Calu3 (cell line): Measurements from ENCODE around the gene SHLD1. TPM values are rescaled to one million over a fixed set of nuclear protein-coding genes. Genes with fewer than 3 reads are reported as not detected.

ENCODE experiments used
- BruUV-seq: library from RNA; stranded (reverse); fragments of 400-500 nt; replicated peaks from 2 replicates; lab custom pipeline; 2021; lab: Mats Ljungman, UMichigan
- CTCF ChIA-PET: fragments of 300-600 bp; sonication (Branson Sonifier 250); formaldehyde crosslinking; loops from one replicate; lab custom pipeline; 2022; ENCODE audit warnings: antibody characterized with exemption; lab: Charles Lee
- DNase-seq: peaks from one replicate; pipeline ENCODE4 v3.0.0; 2022
- H3K27ac Mint-ChIP-seq: one replicate; pipeline ENCODE4 v1.8.0; 2022; ENCODE audit warnings: mixed read lengths; ENCODE audit not compliant: unreplicated experiment
- H3K27me3 Mint-ChIP-seq: one replicate; pipeline ENCODE4 v1.8.0; 2022; ENCODE audit warnings: mixed read lengths; ENCODE audit not compliant: unreplicated experiment
- H3K36me3 Mint-ChIP-seq: one replicate; pipeline ENCODE4 v1.8.0; 2022; ENCODE audit warnings: mild to moderate bottlenecking, moderate library complexity, mixed read lengths; ENCODE audit not compliant: insufficient read depth, unreplicated experiment
- H3K4me1 Mint-ChIP-seq: one replicate; pipeline ENCODE4 v1.8.0; 2022; ENCODE audit warnings: mild to moderate bottlenecking, low read depth, mixed read lengths; ENCODE audit not compliant: unreplicated experiment
- H3K4me3 Mint-ChIP-seq: one replicate; pipeline ENCODE4 v1.8.0; 2022; ENCODE audit warnings: mild to moderate bottlenecking, low read depth, moderate library complexity, mixed read lengths; ENCODE audit not compliant: unreplicated experiment
- H3K9me3 Mint-ChIP-seq: one replicate; pipeline ENCODE4 v1.8.0; 2022; ENCODE audit warnings: low read depth, mixed read lengths; ENCODE audit not compliant: unreplicated experiment
- intact Hi-C: fragments of 100-400 bp; cut with micrococcal nuclease; formaldehyde crosslinking; loops from one replicate; pipeline ENCODE4 v1.10.0; 2022; ENCODE audit not compliant: unreplicated experiment
- total RNA-seq: library from RNA; stranded (reverse); gene quantifications from 2 replicates; pipeline ENCODE4 v1.2.3, GENCODE V29; 2022
- TF ChIP-seq, protein P1 (sequence below): fragments of 200-600 bp; IDR thresholded peaks from one replicate; pipeline ENCODE4 v1.8.0; 2022; ENCODE audit warnings: antibody characterized with exemption; ENCODE audit not compliant: unreplicated experiment

Gene SHLD1
- total RNA-seq, 1 experiment from 2014 or later, result 1.3 TPM

DNA sequence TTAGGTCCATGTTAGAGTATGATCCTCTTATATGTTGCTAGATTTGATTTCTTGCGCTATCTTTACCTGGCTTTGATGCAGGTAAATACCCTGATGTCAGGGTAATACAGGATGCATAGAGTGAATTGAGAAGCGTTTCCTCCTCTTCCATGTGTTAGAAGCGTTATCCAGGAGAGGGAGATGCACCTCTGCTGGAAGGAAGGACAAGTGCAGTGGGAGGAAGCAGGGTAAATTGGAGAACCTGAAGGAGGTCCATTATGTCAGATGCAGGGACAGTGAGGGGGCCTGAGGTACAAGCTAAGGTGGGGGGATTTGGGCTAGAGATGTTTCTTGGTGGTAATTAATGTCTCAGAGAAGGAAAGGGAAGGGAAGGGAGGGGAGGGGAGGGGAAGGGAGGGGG, 7.7 kb downstream of the SHLD1 start:
- intact Hi-C loops, result no loop called here
- no TSS peak for BruUV-seq
- no peaks in the 10 kb centered on the region for H3K9me3 Mint-ChIP-seq
- no peak overlapping the region for H3K4me3 Mint-ChIP-seq
- no peak overlapping the region for H3K27ac Mint-ChIP-seq
- TF ChIP-seq, protein P1, sequence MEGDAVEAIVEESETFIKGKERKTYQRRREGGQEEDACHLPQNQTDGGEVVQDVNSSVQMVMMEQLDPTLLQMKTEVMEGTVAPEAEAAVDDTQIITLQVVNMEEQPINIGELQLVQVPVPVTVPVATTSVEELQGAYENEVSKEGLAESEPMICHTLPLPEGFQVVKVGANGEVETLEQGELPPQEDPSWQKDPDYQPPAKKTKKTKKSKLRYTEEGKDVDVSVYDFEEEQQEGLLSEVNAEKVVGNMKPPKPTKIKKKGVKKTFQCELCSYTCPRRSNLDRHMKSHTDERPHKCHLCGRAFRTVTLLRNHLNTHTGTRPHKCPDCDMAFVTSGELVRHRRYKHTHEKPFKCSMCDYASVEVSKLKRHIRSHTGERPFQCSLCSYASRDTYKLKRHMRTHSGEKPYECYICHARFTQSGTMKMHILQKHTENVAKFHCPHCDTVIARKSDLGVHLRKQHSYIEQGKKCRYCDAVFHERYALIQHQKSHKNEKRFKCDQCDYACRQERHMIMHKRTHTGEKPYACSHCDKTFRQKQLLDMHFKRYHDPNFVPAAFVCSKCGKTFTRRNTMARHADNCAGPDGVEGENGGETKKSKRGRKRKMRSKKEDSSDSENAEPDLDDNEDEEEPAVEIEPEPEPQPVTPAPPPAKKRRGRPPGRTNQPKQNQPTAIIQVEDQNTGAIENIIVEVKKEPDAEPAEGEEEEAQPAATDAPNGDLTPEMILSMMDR, result no peak
- no peak for DNase-seq
- no peaks in the 10 kb centered on the region for H3K36me3 Mint-ChIP-seq
- H3K4me1 Mint-ChIP-seq, result no peaks in the 10 kb centered on the region
- no peaks in the 10 kb centered on the region for H3K27me3 Mint-ChIP-seq
- CTCF ChIA-PET, result no interaction called here

DNA sequence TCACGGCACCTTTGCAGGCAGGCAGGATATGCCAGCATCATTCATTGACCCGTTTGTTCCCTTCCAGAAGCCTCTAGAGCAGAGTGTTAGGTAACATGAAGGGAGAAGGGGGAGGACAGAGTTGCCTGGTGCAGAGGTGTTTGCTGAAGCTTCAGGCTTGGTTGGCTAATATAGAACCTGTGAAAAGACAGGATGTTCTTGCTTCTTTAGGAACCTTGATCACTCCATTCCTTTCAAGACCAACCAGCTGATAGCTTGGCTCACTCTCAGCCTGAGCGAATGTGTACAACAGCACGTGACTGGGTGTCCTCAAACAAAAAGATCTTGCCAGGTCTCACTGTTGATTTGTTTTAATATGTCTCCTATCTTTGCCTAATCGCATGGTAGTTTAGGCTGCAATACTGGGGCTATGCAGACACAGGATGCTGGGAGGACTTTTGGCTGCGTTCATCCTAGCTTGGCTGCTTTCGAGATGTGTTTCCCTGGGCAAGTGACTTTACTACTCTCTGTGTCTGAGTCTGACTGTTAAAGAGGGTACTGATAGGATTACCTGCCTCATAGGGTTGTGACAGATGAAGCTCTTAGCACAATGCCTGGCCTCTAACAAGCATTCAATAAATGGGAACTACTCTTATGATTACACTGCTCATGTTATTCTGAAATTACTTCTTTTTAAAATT, 16.0 kb downstream of the SHLD1 start:
- intact Hi-C loops, result no loop called here
- TF ChIP-seq, protein P1, result no peak
- Mint-ChIP-seq H3K36me3 (no peaks in the 10 kb centered on the region), H3K4me3 (no peak overlapping the region), H3K27me3 (no peaks in the 10 kb centered on the region), H3K27ac (no peak overlapping the region), H3K4me1 (peaks cover 15% of the 10 kb centered on the region), H3K9me3 (no peaks in the 10 kb centered on the region)
- CTCF ChIA-PET, result interaction anchor here (0.7 kb wide), 1 partner anchor 140 kb away, joined by 8 read pairs; no protein-coding TSS in a partner anchor
- no TSS peak for BruUV-seq
- no peak for DNase-seq

DNA sequence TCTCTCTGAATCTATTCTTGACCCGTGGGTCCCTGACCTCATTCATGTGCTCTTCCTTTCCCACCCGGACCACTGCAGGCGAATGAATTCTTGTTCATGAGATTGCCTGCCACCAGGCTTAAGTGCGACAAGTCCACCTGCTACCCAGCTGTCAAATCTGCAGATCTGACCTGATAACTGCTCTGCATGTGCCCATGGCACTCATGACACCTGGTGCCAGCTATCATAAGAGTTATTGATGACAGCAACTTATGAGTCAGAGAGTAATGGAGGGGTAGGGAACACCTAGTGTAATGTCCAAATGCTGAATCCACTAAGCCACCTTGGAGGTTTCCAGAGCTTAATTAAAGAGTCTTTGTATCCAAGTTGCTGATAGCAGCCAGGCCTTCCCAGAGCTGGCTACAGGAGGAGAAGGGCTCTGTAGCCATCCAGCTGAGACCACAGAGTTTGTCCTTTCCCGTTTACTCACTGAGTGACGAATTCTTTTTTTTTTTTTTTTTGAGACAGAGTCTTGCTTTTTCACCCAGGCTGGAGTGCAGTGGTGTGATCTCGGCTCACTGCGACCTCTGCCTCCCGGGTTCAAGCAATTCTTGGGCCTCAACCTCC, 17.4 kb downstream of the SHLD1 start:
- CTCF ChIA-PET, result no interaction called here
- BruUV-seq, result no TSS peak
- intact Hi-C loops, result no loop called here

DNA sequence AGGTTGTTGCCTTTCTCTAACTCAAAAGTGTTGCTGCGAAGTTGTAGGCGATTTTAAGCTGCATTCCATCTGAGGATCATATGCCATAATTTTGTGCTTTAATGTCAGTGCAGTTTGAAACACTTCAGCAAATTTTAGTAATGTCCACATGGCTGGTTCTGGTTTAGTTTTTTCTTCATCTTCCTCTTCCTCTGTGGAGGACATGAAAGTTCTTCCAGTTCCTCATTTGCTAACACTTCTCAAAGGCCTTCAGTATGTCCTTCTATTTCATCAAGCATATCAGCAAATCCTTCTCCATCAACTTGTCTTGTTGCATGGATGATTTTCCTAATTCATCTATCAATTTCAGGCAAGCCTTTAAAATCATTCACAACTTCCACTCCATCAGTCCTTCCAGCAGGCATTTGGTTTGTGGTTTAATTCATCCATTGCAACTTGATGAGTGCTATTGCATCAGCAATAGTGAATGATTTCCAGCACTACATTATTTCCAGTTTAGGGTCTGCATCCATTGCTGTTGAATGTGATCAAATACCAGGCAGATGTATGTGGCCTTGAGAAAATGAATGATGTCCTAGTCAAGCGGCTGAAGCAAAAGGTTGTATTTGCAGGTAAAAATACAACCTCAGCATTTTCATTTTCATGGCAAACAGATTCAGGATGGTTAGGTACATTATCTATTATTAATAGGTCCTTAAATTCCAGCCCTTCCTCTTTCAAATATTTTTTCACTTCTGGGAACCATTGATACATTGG, 20.2 kb downstream of the SHLD1 start:
- Mint-ChIP-seq H3K9me3 (no peaks in the 10 kb centered on the region), H3K27me3 (no peaks in the 10 kb centered on the region), H3K36me3 (no peaks in the 10 kb centered on the region), H3K4me3 (no peak overlapping the region), H3K27ac (no peak overlapping the region), H3K4me1 (peaks cover 8% of the 10 kb centered on the region)
- no peak for DNase-seq
- intact Hi-C loops, result no loop called here
- CTCF ChIA-PET, result interaction anchor here (0.6 to 0.8 kb wide), 3 partner anchors 9 to 1991 kb away, joined by 3 to 5 read pairs (median 4); no protein-coding TSS in a partner anchor
- no TSS peak for BruUV-seq
- TF ChIP-seq, protein P1, result no peak

More for the DNA sequence above, 17.4 kb downstream of the SHLD1 start:
- Mint-ChIP-seq H3K9me3 (no peaks in the 10 kb centered on the region), H3K27me3 (no peaks in the 10 kb centered on the region), H3K36me3 (no peaks in the 10 kb centered on the region), H3K4me1 (peaks cover 15% of the 10 kb centered on the region), H3K4me3 (no peak overlapping the region), H3K27ac (no peak overlapping the region)
- DNase-seq, result no peak
- TF ChIP-seq, protein P1, result no peak
